Caco-2 (cell line): ENCODE data around the gene CACNA1D. TPM values are rescaled to one million over a fixed set of nuclear protein-coding genes. Genes with fewer than 3 reads are reported as not detected.
"Not testable (repeated sequence)": the region's sequence is repeated elsewhere in the genome, so short reads cannot be mapped to it uniquely, and the experiment has no call there.

ENCODE experiments used
- BruUV-seq: library from RNA; stranded (reverse); fragments of 400-500 nt; replicated peaks from 2 replicates; lab custom pipeline; 2021; lab: Mats Ljungman, UMichigan
- CTCF ChIA-PET: fragments of 300-600 bp; sonication (Branson Sonifier 250); formaldehyde crosslinking; loops from one replicate; lab custom pipeline; 2022; ENCODE audit warnings: antibody characterized with exemption; lab: Charles Lee
- POLR2A ChIA-PET: fragments of 300-600 bp; sonication (Branson Sonifier 250); formaldehyde crosslinking; loops from one replicate; lab custom pipeline; 2022; ENCODE audit warnings: antibody characterized with exemption; lab: Charles Lee
- DNase-seq, 2 experiments: peaks; one replicate each; pipeline versions ENCODE4 v3.0.0 to v3.0.0-alpha.2; 2020 to 2022
- H3K27me3 ChIP-seq: replicated peaks from 2 replicates; pipeline ENCODE4 v1.6.0; 2011; ENCODE audit warnings: low read length; ENCODE audit not compliant: control insufficient read depth, insufficient read depth
- H3K36me3 ChIP-seq: 2 replicates; pipeline ENCODE4 v1.5.1; 2011; ENCODE audit warnings: low read length; ENCODE audit not compliant: control insufficient read depth, insufficient read depth
- H3K4me1 ChIP-seq: fragments of 250-450 bp; sonication (Bioruptor Pico); 2 replicates; pipeline ENCODE4 v1.5.1; 2020; ENCODE audit warnings: mild to moderate bottlenecking
- H3K4me3 ChIP-seq: 2 replicates; pipeline ENCODE4 v1.5.1; 2011; ENCODE audit warnings: low read depth, mild to moderate bottlenecking, control low read depth, low read length
- H3K9me3 ChIP-seq: fragments of 250-450 bp; sonication (Bioruptor Pico); 2 replicates; pipeline ENCODE4 v1.5.1; 2020; ENCODE audit warnings: mild to moderate bottlenecking, moderate library complexity
- H3K27ac Mint-ChIP-seq: one replicate; pipeline ENCODE4 v1.8.0; 2022; ENCODE audit warnings: mixed read lengths; ENCODE audit not compliant: unreplicated experiment
- H3K27me3 Mint-ChIP-seq: one replicate; pipeline ENCODE4 v1.8.0; 2022; ENCODE audit warnings: mixed read lengths; ENCODE audit not compliant: insufficient read depth, unreplicated experiment
- H3K36me3 Mint-ChIP-seq: one replicate; pipeline ENCODE4 v1.8.0; 2022; ENCODE audit warnings: mild to moderate bottlenecking, mixed read lengths; ENCODE audit not compliant: insufficient read depth, unreplicated experiment
- H3K4me1 Mint-ChIP-seq: one replicate; pipeline ENCODE4 v1.8.0; 2022; ENCODE audit warnings: low read depth, mixed read lengths; ENCODE audit not compliant: unreplicated experiment
- H3K4me3 Mint-ChIP-seq: one replicate; pipeline ENCODE4 v1.8.0; 2022; ENCODE audit warnings: mild to moderate bottlenecking, moderate library complexity, mixed read lengths; ENCODE audit not compliant: unreplicated experiment
- H3K9me3 Mint-ChIP-seq: one replicate; pipeline ENCODE4 v1.8.0; 2022; ENCODE audit warnings: mixed read lengths; ENCODE audit not compliant: unreplicated experiment
- CTCF ChIP-seq, 2 experiments: fragments of 200-600 bp in 1 of 2; IDR thresholded peaks; 1 replicate in 1 of 2; 2 replicates in 1 of 2; pipeline versions ENCODE4 v1.5.1 to v1.8.0; 2011 to 2022; ENCODE audit warnings: antibody characterized with exemption in 1 of 2, control low read depth in 1 of 2, inconsistent platforms in 1 of 2, low read depth in 1 of 2, low read length in 1 of 2, mild to moderate bottlenecking in 1 of 2, moderate library complexity in 1 of 2; ENCODE audit not compliant: insufficient read depth in 1 of 2, severe bottlenecking in 1 of 2, unreplicated experiment in 1 of 2
- intact Hi-C: fragments of 100-400 bp; cut with micrococcal nuclease; formaldehyde crosslinking; loops from one replicate; pipeline ENCODE4 v1.10.0; 2022; ENCODE audit not compliant: unreplicated experiment
- total RNA-seq: library from RNA; stranded (reverse); gene quantifications from 2 replicates; pipeline ENCODE4 v1.2.3, GENCODE V29; 2022

CACNA1D gene
- total RNA-seq, 1 experiment from 2014 or later: 13.3 TPM

DNA sequence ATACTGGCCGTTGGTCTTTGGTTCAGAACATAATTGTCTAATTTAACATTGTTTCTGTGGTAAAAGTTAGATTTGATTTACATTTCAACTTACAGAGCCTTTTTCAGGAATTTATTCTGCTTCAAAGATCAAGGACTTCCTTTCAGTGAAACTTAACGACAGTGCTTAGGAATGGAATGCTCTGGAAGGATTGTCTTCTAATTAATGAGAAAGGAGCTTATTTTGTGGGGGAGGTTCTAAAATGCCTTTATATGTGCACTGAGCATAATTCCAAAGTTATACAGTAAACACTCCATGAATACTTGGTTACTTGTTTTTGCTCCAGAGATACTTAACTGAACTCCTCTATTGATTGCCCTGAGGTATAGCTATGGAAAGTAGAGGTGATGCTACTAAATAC is 75.7 kb downstream of the CACNA1D start:
- TF ChIP-seq CTCF (IDR thresholded peaks at IDR 0.05; ENCODE audit: insufficient read depth in 1 of 2, low read depth in 1 of 2, low read length in 1 of 2, severe bottlenecking in 1 of 2, unreplicated experiment in 1 of 2): no peak
- H3K36me3 ChIP-seq: no peaks in the 10 kb centered on the region
- no peak overlapping the region for H3K4me3 ChIP-seq
- DNase-seq: no peak
- H3K36me3 Mint-ChIP-seq: peaks cover 4% of the 10 kb centered on the region
- intact Hi-C loops: no loop called here
- CTCF ChIA-PET: no interaction called here
- H3K27me3 Mint-ChIP-seq: no peaks in the 10 kb centered on the region
- no peak overlapping the region for H3K27ac Mint-ChIP-seq
- no peak overlapping the region for H3K4me3 Mint-ChIP-seq
- BruUV-seq: no TSS peak
- POLR2A ChIA-PET: no interaction called here
- no peaks in the 10 kb centered on the region for H3K27me3 ChIP-seq
- no peaks in the 10 kb centered on the region for H3K9me3 Mint-ChIP-seq
- no peaks in the 10 kb centered on the region for H3K4me1 ChIP-seq
- no peaks in the 10 kb centered on the region for H3K9me3 ChIP-seq
- no peaks in the 10 kb centered on the region for H3K4me1 Mint-ChIP-seq

- no peak for TF ChIP-seq CTCF (IDR thresholded peaks at IDR 0.05; ENCODE audit: insufficient read depth in 1 of 2, low read depth in 1 of 2, low read length in 1 of 2, severe bottlenecking in 1 of 2, unreplicated experiment in 1 of 2)
- BruUV-seq: no TSS peak
- ChIA-PET CTCF (no interaction called here), POLR2A (no interaction called here)
- Histone ChIP-seq H3K36me3 (no peaks in the 10 kb centered on the region), H3K4me3 (no peak overlapping the region), H3K27me3 (no peaks in the 10 kb centered on the region), H3K9me3 (no peaks in the 10 kb centered on the region), H3K4me1 (no peaks in the 10 kb centered on the region)
- Mint-ChIP-seq H3K9me3 (no peaks in the 10 kb centered on the region), H3K27ac (no peak overlapping the region), H3K36me3 (peaks cover 6% of the 10 kb centered on the region), H3K4me3 (no peak overlapping the region), H3K4me1 (no peaks in the 10 kb centered on the region), H3K27me3 (no peaks in the 10 kb centered on the region)
- intact Hi-C loops: no loop called here
- DNase-seq: peak in 1 of 2 experiments; percentile 11
These were observed 76.3 kb downstream of the CACNA1D start for GRCh38 chr3:53570709-53571108.

DNA sequence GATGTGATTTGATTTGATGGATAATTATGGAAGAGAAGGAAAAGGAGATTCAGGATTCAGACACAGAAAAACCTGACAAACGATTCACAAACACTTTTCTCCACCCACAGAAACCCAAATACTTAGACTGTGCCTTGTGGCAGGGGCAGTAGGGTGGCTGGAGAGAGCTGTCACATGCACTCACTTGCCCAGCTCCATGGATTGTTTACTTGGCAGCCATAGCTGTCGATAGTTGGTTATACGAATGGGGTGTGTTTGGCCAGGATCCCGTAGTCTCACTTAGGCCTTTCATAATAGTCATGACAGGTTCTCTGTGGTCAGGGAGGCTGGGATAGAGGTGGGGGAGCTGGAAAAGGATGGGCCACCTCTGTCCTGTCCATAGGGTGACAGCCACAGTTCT is 76.9 kb downstream of the CACNA1D start:
- CTCF ChIA-PET: no interaction called here
- no peaks in the 10 kb centered on the region for H3K9me3 Mint-ChIP-seq
- Histone ChIP-seq H3K36me3 (no peaks in the 10 kb centered on the region), H3K9me3 (no peaks in the 10 kb centered on the region), H3K27me3 (no peaks in the 10 kb centered on the region), H3K4me3 (no peak overlapping the region), H3K4me1 (no peaks in the 10 kb centered on the region)
- POLR2A ChIA-PET: no interaction called here
- TF ChIP-seq CTCF (IDR thresholded peaks at IDR 0.05; ENCODE audit: insufficient read depth in 1 of 2, low read depth in 1 of 2, low read length in 1 of 2, severe bottlenecking in 1 of 2, unreplicated experiment in 1 of 2): no peak
- no peak overlapping the region for H3K27ac Mint-ChIP-seq
- H3K27me3 Mint-ChIP-seq: no peaks in the 10 kb centered on the region
- H3K4me1 Mint-ChIP-seq: no peaks in the 10 kb centered on the region
- no TSS peak for BruUV-seq
- intact Hi-C loops: no loop called here
- no peak for DNase-seq
- no peak overlapping the region for H3K4me3 Mint-ChIP-seq
- H3K36me3 Mint-ChIP-seq: peaks cover 6% of the 10 kb centered on the region

- H3K27me3 ChIP-seq, DNase-seq, H3K9me3 ChIP-seq, H3K9me3 Mint-ChIP-seq, H3K4me1 ChIP-seq, H3K27ac Mint-ChIP-seq, H3K36me3 ChIP-seq, POLR2A ChIA-PET, H3K4me1 Mint-ChIP-seq, H3K4me3 Mint-ChIP-seq, H3K27me3 Mint-ChIP-seq, H3K4me3 ChIP-seq, BruUV-seq, CTCF ChIA-PET, intact Hi-C loops, H3K36me3 Mint-ChIP-seq: not testable (repeated sequence)
These were observed 77.8 kb downstream of the CACNA1D start for GRCh38 chr3:53572184-53572583.
